A549 (cell line): ENCODE data around the gene CXADR.

Source experiments
- CEBPB ChIP-seq, 2 experiments: fragments of >200 bp in 1 of 2; sonication (Bioruptor Twin) in 1 of 2; formaldehyde crosslinking in 1 of 2; IDR thresholded peaks; 2 replicates each; pipeline ENCODE4 v1.6.1; 2012 to 2016
- POLR2A ChIP-seq: IDR thresholded peaks from 2 replicates; pipeline ENCODE4 v1.6.1; 2012; ENCODE audit warnings: mild to moderate bottlenecking, low read length
- SMC3 ChIP-seq: fragments of >200 bp; sonication (Bioruptor Twin); formaldehyde crosslinking; IDR thresholded peaks from 3 replicates; pipeline ENCODE4 v1.6.1; 2018; ENCODE audit warnings: inconsistent platforms
- TF ChIP-seq, protein P1 (sequence below): fragments of >200 bp; sonication (Bioruptor Twin); formaldehyde crosslinking; IDR thresholded peaks from 3 replicates; pipeline ENCODE4 v1.5.1; 2016
- TF ChIP-seq, protein P2 (sequence below): fragments of 250-450 bp; sonication (Bioruptor Pico); IDR thresholded peaks from 2 replicates; pipeline ENCODE4 v1.5.0; 2020; ENCODE audit warnings: low read depth, mild to moderate bottlenecking, moderate library complexity

DNA sequence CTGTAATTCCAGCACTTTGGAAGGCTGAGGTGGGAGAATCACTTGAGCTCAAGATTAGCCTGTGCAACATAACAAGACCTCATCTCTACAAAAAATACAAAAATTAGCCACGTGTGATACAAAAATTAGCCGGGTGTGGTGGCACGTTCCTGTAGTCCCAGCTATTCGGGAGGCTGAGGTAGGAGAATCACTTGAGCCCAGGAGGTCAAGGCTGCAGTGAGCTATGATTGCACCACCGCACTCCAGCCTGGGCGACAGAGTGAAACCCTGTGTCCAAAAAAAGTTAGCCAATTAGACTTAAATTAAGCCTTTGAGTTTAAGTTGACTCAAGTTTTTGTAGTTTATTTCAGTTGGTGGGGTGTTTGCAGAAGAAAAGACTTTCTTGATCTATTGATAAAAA, 11.8 kb downstream of the CXADR start:
- TF ChIP-seq POLR2A (no peak), CEBPB (IDR thresholded peaks at IDR 0.05) (no peak), SMC3 (no peak)
- TF ChIP-seq, protein P1, sequence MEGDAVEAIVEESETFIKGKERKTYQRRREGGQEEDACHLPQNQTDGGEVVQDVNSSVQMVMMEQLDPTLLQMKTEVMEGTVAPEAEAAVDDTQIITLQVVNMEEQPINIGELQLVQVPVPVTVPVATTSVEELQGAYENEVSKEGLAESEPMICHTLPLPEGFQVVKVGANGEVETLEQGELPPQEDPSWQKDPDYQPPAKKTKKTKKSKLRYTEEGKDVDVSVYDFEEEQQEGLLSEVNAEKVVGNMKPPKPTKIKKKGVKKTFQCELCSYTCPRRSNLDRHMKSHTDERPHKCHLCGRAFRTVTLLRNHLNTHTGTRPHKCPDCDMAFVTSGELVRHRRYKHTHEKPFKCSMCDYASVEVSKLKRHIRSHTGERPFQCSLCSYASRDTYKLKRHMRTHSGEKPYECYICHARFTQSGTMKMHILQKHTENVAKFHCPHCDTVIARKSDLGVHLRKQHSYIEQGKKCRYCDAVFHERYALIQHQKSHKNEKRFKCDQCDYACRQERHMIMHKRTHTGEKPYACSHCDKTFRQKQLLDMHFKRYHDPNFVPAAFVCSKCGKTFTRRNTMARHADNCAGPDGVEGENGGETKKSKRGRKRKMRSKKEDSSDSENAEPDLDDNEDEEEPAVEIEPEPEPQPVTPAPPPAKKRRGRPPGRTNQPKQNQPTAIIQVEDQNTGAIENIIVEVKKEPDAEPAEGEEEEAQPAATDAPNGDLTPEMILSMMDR, result no peak
- TF ChIP-seq, protein P2, sequence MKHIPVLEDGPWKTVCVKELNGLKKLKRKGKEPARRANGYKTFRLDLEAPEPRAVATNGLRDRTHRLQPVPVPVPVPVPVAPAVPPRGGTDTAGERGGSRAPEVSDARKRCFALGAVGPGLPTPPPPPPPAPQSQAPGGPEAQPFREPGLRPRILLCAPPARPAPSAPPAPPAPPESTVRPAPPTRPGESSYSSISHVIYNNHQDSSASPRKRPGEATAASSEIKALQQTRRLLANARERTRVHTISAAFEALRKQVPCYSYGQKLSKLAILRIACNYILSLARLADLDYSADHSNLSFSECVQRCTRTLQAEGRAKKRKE, result no peak
